Parathyroid adenoma (tissue), 2 donors: ENCODE results near the gene CKB.

Experiments
- H2AFZ ChIP-seq: fragments of 300-600 bp; sonication (generic); one replicate; pipeline ENCODE4 v1.7.0; 2017; ENCODE audit warnings: antibody characterized with exemption, mild to moderate bottlenecking
- H3K27ac ChIP-seq: fragments of 300-600 bp; sonication (generic); one replicate; pipeline ENCODE4 v1.7.0; 2017
- H3K27me3 ChIP-seq: fragments of 300-600 bp; sonication (generic); one replicate; pipeline ENCODE4 v1.7.0; 2017; ENCODE audit warnings: low read length; ENCODE audit not compliant: control insufficient read depth, insufficient read depth
- H3K36me3 ChIP-seq: fragments of 300-600 bp; sonication (generic); one replicate; pipeline ENCODE4 v1.7.0; 2017; ENCODE audit warnings: low read length; ENCODE audit not compliant: control insufficient read depth, insufficient read depth
- H3K4me1 ChIP-seq: fragments of 300-600 bp; sonication (generic); one replicate; pipeline ENCODE4 v1.7.0; 2017; ENCODE audit warnings: control low read depth
- H3K4me2 ChIP-seq: fragments of 300-600 bp; sonication (generic); one replicate; pipeline ENCODE4 v1.7.0; 2017; ENCODE audit warnings: low read length
- H3K4me3 ChIP-seq: fragments of 300-600 bp; sonication (generic); one replicate; pipeline ENCODE4 v1.7.0; 2017; ENCODE audit warnings: low read depth, low read length
- H3K79me2 ChIP-seq: fragments of 300-600 bp; sonication (generic); one replicate; pipeline ENCODE4 v1.7.0; 2017; ENCODE audit warnings: control low read depth
- H3K9ac ChIP-seq: fragments of 300-600 bp; sonication (generic); one replicate; pipeline ENCODE4 v1.7.0; 2017; ENCODE audit warnings: mild to moderate bottlenecking
- H3K9me3 ChIP-seq: fragments of 300-600 bp; sonication (generic); one replicate; pipeline ENCODE4 v1.7.0; 2017; ENCODE audit warnings: low read length; ENCODE audit not compliant: control insufficient read depth
- CTCF ChIP-seq: fragments of 300-600 bp; sonication (generic); IDR thresholded peaks from one replicate; pipeline ENCODE4 v1.7.0; 2017; ENCODE audit warnings: antibody characterized with exemption, mild to moderate bottlenecking
- donor health status: primary hyperparathyroidism.

Gene CKB

GRCh38 chr14:103510724-103511693 is 11.6 kb downstream of the CKB start:
- Histone ChIP-seq H3K9ac (no peak overlapping the region), H3K4me2 (no peak overlapping the region), H3K36me3 (no peaks in the 10 kb centered on the region), H3K27ac (no peak overlapping the region), H3K4me3 (no peak overlapping the region), H3K4me1 (peaks cover 9% of the 10 kb centered on the region), H3K79me2 (no peaks in the 10 kb centered on the region), H2AFZ (no peak overlapping the region), H3K9me3 (no peaks in the 10 kb centered on the region), H3K27me3 (no peaks in the 10 kb centered on the region)
- TF ChIP-seq CTCF, result no peak

GRCh38 chr14:103509864-103510723 is 12.5 kb downstream of the CKB start:
- H3K4me2 ChIP-seq, result no peak overlapping the region
- no peak for TF ChIP-seq CTCF
- no peak overlapping the region for H3K27ac ChIP-seq
- no peaks in the 10 kb centered on the region for H3K36me3 ChIP-seq
- no peak overlapping the region for H3K4me3 ChIP-seq
- H3K9me3 ChIP-seq, result no peaks in the 10 kb centered on the region
- no peaks in the 10 kb centered on the region for H3K27me3 ChIP-seq
- no peak overlapping the region for H3K9ac ChIP-seq
- H2AFZ ChIP-seq, result no peak overlapping the region
- H3K4me1 ChIP-seq, result peaks cover 9% of the 10 kb centered on the region
- H3K79me2 ChIP-seq, result no peaks in the 10 kb centered on the region

GRCh38 chr14:103508521-103509329 is 13.9 kb downstream of the CKB start:
- H3K9ac ChIP-seq, result no peak overlapping the region
- H3K36me3 ChIP-seq, result no peaks in the 10 kb centered on the region
- no peaks in the 10 kb centered on the region for H3K79me2 ChIP-seq
- H3K27ac ChIP-seq, result no peak overlapping the region
- no peak for TF ChIP-seq CTCF
- H3K4me2 ChIP-seq, result no peak overlapping the region
- H3K4me3 ChIP-seq, result no peak overlapping the region
- H3K4me1 ChIP-seq, result peaks cover 9% of the 10 kb centered on the region
- no peak overlapping the region for H2AFZ ChIP-seq
- no peaks in the 10 kb centered on the region for H3K27me3 ChIP-seq
- H3K9me3 ChIP-seq, result no peaks in the 10 kb centered on the region

GRCh38 chr14:103507751-103508150 is 14.9 kb downstream of the CKB start:
- no peaks in the 10 kb centered on the region for H3K79me2 ChIP-seq
- no peak overlapping the region for H3K4me2 ChIP-seq
- no peak overlapping the region for H2AFZ ChIP-seq
- no peaks in the 10 kb centered on the region for H3K27me3 ChIP-seq
- H3K27ac ChIP-seq, result no peak overlapping the region
- peaks cover 3% of the 10 kb centered on the region for H3K4me1 ChIP-seq
- TF ChIP-seq CTCF, result no peak
- H3K9me3 ChIP-seq, result no peaks in the 10 kb centered on the region
- no peak overlapping the region for H3K9ac ChIP-seq
- no peaks in the 10 kb centered on the region for H3K36me3 ChIP-seq
- no peak overlapping the region for H3K4me3 ChIP-seq
